Gastroesophageal sphincter (tissue), 3 donors: ENCODE measurements around the gene DCAF10.

Experiments
- CTCF ChIP-seq, 4 experiments: fragments of 200-600 bp in 2 of 4; fragments of 450-650 bp in 2 of 4; sonication (generic) in 1 of 4; IDR thresholded peaks; one replicate each; pipeline ENCODE4 v1.5.1; 2017 to 2019; ENCODE audit warnings: antibody characterized with exemption in 4 of 4, mild to moderate bottlenecking in 2 of 4, moderate library complexity in 2 of 4
- POLR2A ChIP-seq, 2 donors: fragments of 450-650 bp; IDR thresholded peaks; one replicate each; pipeline ENCODE4 v1.6.1; 2017; ENCODE audit warnings: antibody characterized with exemption in 2 of 2, mild to moderate bottlenecking in 2 of 2, moderate library complexity in 1 of 2

GRCh38 chr9:37902131-37902530 is 101.5 kb downstream of the DCAF10 start:
- TF ChIP-seq CTCF (IDR thresholded peaks at IDR 0.05) (no peak), POLR2A (IDR thresholded peaks at IDR 0.05) (no peak)
